IPS DF 19.7 (cell line): ENCODE measurements around the gene AP3S1.
"Not testable (repeated sequence)": the region's sequence is repeated elsewhere in the genome, so short reads cannot be mapped to it uniquely, and the experiment has no call there.

Experiments used
- DNase-seq: peaks from one replicate; pipeline ENCODE4 v3.0.0-alpha.2; 2013; ENCODE audit warnings: low read depth, low spot score

AP3S1 gene

GRCh38 chr5:115824983-115825382 lies 16.8 kb upstream of the AP3S1 start:
- not testable (repeated sequence) for DNase-seq

- DNase-seq: no peak
Observed at GRCh38 chr5:115825948-115826347, 15.8 kb upstream of the AP3S1 start.

- no peak for DNase-seq
Observed at GRCh38 chr5:115829913-115830312, 11.8 kb upstream of the AP3S1 start.

GRCh38 chr5:115831163-115831768 lies 10.5 kb upstream of the AP3S1 start:
- DNase-seq: no peak

- DNase-seq: no peak
Observed at GRCh38 chr5:115835481-115835880, 6.3 kb upstream of the AP3S1 start.

- DNase-seq: no peak
Observed at GRCh38 chr5:115838885-115839518, 2.7 kb upstream of the AP3S1 start.

- no peak for DNase-seq
Observed at GRCh38 chr5:115840873-115841272, 862 bp upstream of the AP3S1 start.

GRCh38 chr5:115842089-115842935 lies 577 bp downstream of the AP3S1 start:
- no peak for DNase-seq

- DNase-seq: no peak
Observed at GRCh38 chr5:115842952-115843351, 1.2 kb downstream of the AP3S1 start.

GRCh38 chr5:115843444-115844130 lies 1.9 kb downstream of the AP3S1 start:
- DNase-seq: no peak

- DNase-seq: no peak
Observed at GRCh38 chr5:115844321-115844817, 2.6 kb downstream of the AP3S1 start.

- DNase-seq: no peak
Observed at GRCh38 chr5:115847290-115847689, 5.6 kb downstream of the AP3S1 start.

GRCh38 chr5:115849258-115849798 lies 7.6 kb downstream of the AP3S1 start:
- DNase-seq: no peak

- no peak for DNase-seq
Observed at GRCh38 chr5:115850744-115851416, 9.1 kb downstream of the AP3S1 start.

- no peak for DNase-seq
Observed at GRCh38 chr5:115854139-115854538, 12.4 kb downstream of the AP3S1 start.

- DNase-seq: no peak
Observed at GRCh38 chr5:115855959-115856358, 14.2 kb downstream of the AP3S1 start.

GRCh38 chr5:115857057-115857479 lies 15.3 kb downstream of the AP3S1 start:
- no peak for DNase-seq

- DNase-seq: no peak
Observed at GRCh38 chr5:115857626-115858349, 16.1 kb downstream of the AP3S1 start.

GRCh38 chr5:115858396-115858795 lies 16.7 kb downstream of the AP3S1 start:
- no peak for DNase-seq

- DNase-seq: no peak
Observed at GRCh38 chr5:115859378-115859777, 17.6 kb downstream of the AP3S1 start.
